ENCODE data around the gene CYP4F8.
A peak's percentile ranks its signal among the peaks of the same experiment; 100 is the strongest.
"Not testable (repeated sequence)": the region's sequence is repeated elsewhere in the genome, so short reads cannot be mapped to it uniquely, and the experiment has no call there.

CYP4F8 gene

DNA sequence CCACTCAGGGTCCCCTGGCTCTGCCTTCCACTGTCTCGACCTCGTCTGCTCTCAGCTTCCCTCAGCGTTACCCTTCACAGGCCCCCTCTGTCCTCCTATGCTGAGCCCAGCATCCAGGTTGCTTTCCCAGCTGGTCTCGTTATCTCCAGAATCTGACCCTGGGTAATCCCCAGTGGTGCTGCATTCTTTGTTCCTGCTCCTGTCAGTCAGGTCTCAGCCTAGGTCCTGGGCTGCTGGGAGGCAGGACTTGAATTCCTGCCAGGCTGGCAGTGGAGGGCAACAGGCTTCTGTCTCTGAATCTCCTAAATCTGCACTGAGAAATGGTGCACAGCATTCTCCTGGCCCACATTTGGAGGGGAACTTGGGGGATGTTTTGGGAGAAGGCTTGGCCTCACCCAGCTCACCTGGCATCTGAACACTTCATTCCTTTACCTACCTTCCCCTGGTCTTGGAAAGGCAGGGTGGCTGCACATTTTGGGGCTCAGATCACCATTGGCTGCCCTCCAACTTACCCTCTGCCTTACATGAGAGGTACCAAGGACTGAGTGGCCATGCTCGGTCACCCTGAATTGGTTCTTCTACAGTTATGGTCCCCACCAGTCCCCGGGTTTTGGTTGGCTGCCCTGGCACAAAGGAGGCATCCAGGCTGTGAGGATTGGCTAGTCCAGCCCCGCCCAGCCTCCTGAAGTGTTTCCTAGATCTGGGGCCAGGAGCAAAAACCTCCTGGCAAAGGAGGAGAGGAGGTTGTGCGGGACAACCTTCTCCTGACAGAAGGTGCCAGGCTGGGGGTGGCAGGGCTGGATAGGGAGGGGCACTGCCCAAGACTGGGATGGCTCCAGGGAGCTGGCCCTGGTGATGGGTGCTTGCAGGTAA lies at the start of gene CYP4F8:
TSS of gene CYP4F8 (plus strand) at position 712 of the 873 bp plus-strand sequence. CDS start 399 bp downstream, outside the sequence.
- no peak for DNase-seq (ENCODE audit: low read depth in 2 of 2)

DNA sequence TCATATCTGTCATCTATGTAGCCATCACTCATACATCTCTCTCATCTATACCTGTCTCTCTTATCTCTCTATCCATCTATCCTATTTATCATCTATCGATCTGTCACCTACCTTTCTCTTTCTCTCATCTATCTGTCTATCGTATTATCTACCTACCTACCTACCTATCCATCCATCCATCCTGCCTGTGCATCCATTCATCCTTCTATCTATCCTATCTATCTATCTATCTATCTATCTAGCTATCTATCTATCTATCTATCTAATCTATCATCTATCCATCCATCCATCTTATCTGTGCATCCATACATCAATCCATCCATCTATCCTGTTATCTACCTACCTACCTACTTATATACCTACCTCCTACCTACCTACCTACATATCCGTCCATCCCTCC lies 44.6 kb upstream of the CYP4F8 start:
- no peak for DNase-seq (ENCODE audit: low read depth in 2 of 2)

DNA sequence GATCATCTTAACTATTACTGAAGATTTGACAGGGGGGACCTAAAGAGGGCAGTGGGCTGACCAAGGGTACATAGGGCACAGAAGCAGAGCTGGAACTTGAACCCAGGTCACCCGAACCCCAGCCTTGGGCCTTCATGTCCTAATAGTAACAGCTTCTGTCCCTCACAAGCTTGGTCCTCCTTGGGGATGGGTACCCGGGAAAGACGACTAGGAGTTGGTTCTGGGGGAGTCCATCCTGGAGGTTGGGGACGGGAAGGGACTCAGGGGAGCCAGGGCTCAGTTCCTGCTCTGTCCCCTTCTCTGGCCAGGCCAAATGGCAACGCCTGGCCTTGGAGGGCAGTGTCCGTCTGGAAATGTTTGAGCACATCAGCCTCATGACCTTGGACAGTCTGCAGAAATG lies 39.6 kb upstream of the CYP4F8 start:
- no peak for DNase-seq (ENCODE audit: low read depth in 2 of 2)

DNA sequence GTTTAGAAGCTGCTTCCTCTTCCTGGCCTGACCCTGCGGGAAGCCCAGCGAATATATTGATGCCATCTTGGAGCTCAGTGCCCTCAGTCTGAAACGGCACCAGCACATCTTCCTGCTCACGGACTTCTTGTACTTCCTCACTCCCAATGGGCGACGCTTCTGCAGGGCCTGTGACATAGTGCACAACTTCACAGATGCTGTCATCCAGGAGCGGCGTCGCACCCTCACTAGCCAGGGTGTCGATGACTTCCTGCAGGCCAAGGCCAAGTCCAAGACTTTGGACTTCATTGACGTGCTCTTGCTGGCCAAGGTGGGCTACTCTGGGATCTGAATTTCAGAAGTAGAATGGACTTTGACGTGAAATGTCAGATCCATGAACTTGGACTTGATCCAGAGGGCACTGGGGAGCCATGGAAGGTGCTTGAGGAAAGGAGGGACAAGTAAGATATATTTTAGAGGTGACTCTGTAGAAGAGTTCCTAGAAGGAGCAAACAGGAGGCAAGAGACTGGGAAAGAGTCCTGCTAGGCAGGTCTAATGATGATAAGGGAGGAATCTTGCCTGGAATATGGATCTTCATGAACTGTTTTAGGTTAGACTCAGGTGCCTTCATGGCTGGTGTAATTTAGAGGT lies 38.4 kb upstream of the CYP4F8 start:
- DNase-seq (ENCODE audit: low read depth in 2 of 2), result no peak

- no peak for DNase-seq (ENCODE audit: low read depth in 2 of 2)
These were observed 37.7 kb upstream of the CYP4F8 start for GRCh38 chr19:15577184-15577771.

DNA sequence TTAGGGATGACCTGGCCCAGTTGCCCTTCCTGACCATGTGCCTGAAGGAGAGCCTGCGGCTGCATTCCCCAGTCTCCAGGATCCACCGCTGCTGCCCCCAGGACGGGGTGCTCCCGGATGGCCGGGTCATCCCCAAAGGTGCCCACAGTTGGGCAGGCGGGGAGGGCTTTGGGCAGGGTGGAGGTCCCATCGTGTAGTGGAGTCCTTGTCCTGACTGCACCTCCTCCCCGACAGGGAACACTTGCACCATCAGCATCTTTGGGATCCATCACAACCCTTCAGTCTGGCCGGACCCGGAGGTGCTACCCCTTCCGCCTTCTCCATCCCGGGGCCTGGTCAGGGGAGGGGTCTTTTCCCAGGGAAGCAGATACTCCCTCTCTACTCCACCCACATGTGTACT lies 31.7 kb upstream of the CYP4F8 start:
- no peak for DNase-seq (ENCODE audit: low read depth in 2 of 2)

- DNase-seq (ENCODE audit: low read depth in 2 of 2), result no peak
These were observed 30.9 kb upstream of the CYP4F8 start for GRCh38 chr19:15584095-15584494.

- DNase-seq (ENCODE audit: low read depth in 2 of 2), result peak; percentile 77 to 84
These were observed 30.4 kb upstream of the CYP4F8 start for GRCh38 chr19:15584541-15585115.

- DNase-seq (ENCODE audit: low read depth in 2 of 2), result no peak
These were observed 27.4 kb upstream of the CYP4F8 start for GRCh38 chr19:15587663-15588062.

DNA sequence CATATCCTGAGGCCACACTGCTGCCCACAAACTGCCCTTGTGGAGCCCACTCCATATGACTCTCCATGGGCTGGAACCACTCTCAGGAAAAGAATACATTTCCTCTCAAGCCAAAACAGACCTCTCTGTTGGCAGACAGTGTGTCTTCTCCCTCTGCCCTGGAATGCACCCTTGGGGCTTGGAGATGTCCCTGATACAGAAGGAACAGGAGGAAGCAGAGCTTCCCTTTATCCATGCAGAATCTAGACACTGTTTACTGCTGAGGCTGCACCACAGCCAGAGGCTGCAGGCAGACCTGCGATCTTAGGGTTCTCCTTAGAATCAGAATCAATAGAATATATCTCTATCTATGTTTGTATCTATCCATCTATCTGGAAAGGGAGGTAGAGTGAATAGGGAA lies 26.8 kb upstream of the CYP4F8 start:
- DNase-seq (ENCODE audit: low read depth in 2 of 2), result no peak

DNA sequence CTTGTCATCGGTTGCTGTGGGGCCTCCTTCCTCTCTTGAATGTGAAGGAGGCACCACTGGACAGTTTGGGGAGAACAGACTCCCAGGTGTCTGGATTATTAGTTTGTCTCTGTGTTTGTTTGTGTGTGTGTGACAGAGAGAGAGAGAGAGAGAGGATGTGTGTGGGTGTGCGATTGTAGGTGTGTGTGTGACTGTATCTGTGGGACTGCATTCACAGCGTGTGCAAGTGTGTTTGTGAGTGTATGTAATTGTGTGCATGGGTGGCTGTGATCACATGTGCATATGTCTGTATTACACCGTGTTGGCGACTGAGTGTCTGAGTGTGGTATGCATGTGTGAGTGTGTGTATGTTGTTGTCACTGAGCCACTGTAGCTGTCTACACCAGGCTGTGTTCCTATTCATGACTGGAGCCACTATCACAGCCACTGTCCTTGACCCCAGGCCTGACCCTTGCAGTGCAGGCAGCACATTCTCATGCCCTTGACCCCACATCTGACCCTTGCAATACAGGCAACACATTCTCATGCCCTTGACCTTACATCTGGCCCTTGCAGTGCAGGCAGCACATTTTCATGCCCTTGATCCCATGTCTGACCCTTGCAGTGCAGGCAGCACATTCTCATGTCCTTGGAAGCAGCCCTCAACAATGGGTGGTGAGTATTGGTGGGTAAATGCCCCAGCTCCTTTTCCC lies 25.1 kb upstream of the CYP4F8 start:
- DNase-seq (ENCODE audit: low read depth in 2 of 2), result no peak

- DNase-seq (ENCODE audit: low read depth in 2 of 2), result no peak
These were observed 23.2 kb upstream of the CYP4F8 start for GRCh38 chr19:15591796-15592195.

DNA sequence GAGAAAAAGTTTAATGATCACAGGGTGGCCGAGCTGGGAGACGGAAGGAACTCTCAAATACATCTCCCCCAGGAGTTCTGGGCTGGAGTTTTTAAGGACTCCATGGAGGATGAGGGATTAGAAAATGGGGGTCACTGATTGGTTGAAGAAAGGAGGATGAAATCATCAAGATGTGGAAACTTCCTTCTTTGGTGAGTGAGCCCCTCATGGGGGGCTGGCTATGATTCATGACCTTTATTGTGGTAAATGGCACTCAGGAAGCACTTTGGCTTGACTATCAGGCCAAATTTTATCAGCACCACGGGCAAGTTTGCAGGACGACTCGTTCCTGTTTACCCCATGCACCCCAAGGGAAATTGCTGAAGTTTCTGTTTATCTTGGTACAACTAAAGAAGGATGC lies 22.5 kb upstream of the CYP4F8 start:
- not testable (repeated sequence) for DNase-seq (ENCODE audit: low read depth in 2 of 2)

DNA sequence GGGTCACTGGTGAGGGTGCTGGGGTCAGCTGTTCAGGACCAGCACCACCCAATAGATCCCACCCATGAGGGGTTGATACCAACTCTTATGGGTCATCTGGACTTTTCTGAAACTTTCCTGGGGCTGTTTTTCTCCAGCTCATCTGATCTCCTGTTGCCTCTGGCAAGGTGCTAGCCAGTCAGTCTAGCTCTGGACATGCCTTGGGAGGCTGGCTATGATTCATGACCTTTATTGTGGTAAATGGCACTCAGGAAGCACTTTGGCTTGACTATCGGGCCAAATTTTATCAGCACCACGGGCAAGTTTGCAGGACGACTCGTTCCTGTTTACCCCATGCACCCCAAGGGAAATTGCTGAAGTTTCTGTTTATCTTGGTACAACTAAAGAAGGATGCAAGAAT lies 21.3 kb upstream of the CYP4F8 start:
- not testable (repeated sequence) for DNase-seq (ENCODE audit: low read depth in 2 of 2)

DNA sequence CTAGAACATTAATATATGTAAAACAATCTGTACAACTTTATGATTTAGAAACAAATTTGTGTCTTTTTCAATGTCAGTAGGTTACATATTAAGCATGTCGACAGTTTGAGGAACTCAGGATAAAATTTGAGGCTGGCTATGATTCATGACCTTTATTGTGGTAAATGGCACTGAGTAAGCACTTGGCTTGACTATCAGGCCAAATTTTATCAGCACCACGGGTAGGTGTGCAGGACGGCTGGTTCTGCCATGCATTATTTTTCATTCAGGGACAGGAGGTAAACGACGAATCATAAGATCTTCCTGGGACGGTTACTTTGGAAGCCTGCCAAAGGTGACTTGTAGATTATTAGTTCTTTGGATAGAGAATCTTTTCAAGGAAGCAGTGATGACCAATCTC lies 19.9 kb upstream of the CYP4F8 start:
- no peak for DNase-seq (ENCODE audit: low read depth in 2 of 2)

DNA sequence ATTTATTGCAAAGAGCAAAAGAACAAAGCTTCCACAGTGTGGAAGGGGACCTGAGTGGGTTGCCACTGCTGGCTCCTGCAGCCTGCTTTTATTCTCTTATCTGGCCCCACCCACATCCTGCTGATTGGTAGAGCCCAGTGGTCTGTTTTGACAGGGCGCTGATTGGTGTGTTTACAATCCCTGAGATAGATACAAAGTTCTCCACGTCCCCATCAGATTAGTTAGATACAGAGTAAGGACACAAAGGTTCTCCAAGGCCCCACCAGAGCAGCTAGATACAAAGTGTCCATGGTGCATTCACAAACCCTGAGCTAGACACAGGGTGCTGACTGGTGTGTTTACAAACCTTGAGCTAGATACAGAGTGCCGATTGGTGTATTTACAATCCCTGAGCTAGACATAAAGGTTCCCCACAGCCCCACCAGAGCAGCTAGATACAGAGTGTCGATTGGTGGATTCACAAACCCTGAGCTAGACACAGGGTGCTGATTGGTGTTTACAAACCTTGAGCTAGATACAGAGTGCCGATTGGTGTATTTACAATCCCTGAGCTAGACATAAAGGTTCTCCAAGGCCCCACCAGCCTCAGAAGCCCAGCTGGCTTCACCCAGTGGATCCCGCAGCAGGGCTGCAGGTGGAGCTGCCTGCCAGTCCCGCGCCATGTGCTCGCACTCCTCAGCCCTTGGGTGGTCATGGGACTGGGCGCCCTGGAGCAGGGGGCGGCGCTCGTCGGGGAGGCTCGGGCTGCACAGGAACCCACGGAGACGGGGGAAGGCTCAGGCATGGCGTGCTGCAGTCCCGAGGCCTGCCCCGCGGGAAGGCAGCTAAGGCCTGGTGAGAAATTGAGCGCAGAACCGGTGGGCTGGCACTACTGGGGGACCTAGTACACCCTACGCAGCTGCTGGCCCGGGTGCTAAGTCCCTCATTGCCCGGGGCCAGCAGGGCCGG lies 6.8 kb upstream of the CYP4F8 start:
- not testable (repeated sequence) for DNase-seq (ENCODE audit: low read depth in 2 of 2)

DNA sequence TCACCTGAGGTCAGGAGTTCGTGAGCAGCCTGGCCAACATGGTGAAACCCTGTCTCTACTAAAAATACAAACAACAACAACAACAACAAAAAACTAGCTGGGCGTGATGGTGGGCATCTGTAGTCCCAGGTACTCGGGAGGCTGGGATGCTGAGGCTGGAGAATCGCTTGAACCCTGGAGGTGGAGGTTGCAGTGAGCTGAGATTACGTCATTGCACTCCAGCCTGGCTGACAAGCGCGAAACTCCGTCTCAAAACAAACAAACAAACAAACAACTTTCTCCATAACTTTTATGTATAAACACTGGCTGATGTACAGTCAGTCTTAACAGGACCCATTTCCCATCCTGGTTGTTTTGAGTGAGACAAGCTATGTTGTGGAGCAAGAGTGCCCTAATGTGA lies 5.8 kb upstream of the CYP4F8 start:
- no peak for DNase-seq (ENCODE audit: low read depth in 2 of 2)

- no peak for DNase-seq (ENCODE audit: low read depth in 2 of 2)
These were observed 2.7 kb upstream of the CYP4F8 start for GRCh38 chr19:15612342-15612741.

DNA sequence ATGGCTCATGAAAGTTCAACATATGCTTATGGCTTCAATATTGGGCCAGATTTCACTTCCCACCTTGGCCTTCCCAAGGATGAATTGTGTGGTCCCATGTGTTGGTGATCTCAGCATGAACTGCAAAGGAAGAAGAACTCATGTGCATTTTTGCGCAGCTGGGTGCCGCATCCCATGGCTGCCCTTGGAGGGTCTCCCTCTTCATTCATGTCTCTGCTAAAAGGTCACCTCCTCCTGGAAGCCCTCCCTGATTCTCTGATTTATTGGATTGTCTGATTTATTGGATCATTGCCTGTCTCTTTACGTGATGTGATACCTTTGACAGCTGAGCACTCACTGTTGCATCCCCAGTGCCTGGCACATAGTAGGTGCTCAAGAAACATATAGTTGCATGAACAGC lies 1.7 kb upstream of the CYP4F8 start:
- DNase-seq (ENCODE audit: low read depth in 2 of 2), result no peak

DNA sequence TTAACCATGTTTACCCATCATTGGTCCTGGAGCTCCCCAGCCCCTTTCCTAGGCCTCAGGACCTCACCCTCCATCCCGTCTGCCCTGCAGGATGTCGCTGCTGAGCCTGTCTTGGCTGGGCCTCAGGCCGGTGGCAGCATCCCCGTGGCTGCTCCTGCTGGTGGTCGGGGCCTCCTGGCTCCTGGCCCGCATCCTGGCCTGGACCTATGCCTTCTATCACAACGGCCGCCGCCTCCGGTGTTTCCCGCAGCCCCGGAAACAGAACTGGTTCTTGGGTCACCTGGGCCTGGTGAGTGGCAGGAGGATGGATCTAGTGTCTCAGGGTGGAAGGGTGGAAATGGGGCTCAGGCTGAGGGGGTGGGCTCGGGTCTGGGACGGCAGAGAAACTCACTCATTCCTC lies 508 bp downstream of the CYP4F8 start:
- DNase-seq (ENCODE audit: low read depth in 2 of 2), result no peak

- no peak for DNase-seq (ENCODE audit: low read depth in 2 of 2)
These were observed 1.2 kb downstream of the CYP4F8 start for GRCh38 chr19:15616183-15616582.

All from stimulated activated CD8-positive, alpha-beta memory T cell treated with anti-CD3 and anti-CD28 coated beads, Interleukin-2, amount 100 ng/mL, for 48 hours (primary cell).